GM19351 (cell line): Measurements from ENCODE around the gene COMMD8.
"Not testable (repeated sequence)": the region's sequence is repeated elsewhere in the genome, so short reads cannot be mapped to it uniquely, and the experiment has no call there.

Experiments used
- ATAC-seq: cut with Tn5 transposase; IDR thresholded peaks from one replicate; pipeline ENCODE4 v1.9.1; 2021; ENCODE audit warnings: mild to moderate bottlenecking, moderate library complexity; ENCODE audit not compliant: unreplicated experiment

COMMD8 gene

GRCh38 chr4:47463235-47463956 lies at the start of gene COMMD8:
Gene COMMD8, minus strand, starts transcription at chr4:47463702. Its CDS starts 51 bp downstream, at chr4:47463651.
- peak; percentile 79 for ATAC-seq

GRCh38 chr4:47510506-47511143 lies 47.1 kb upstream of the COMMD8 start:
- peak; percentile 98 for ATAC-seq

GRCh38 chr4:47505666-47506065 lies 42.2 kb upstream of the COMMD8 start:
- ATAC-seq, result no peak

- no peak for ATAC-seq
Measured at GRCh38 chr4:47505147-47505546, 41.6 kb upstream of the COMMD8 start.

GRCh38 chr4:47500776-47501175 lies 37.3 kb upstream of the COMMD8 start:
- no peak for ATAC-seq

GRCh38 chr4:47499700-47500099 lies 36.2 kb upstream of the COMMD8 start:
- ATAC-seq, result peak; percentile 49

GRCh38 chr4:47498899-47499298 lies 35.4 kb upstream of the COMMD8 start:
- peak; percentile 56 for ATAC-seq

GRCh38 chr4:47494124-47494430 lies 30.6 kb upstream of the COMMD8 start:
- no peak for ATAC-seq

GRCh38 chr4:47493238-47494123 lies 30.0 kb upstream of the COMMD8 start:
- peak; percentile 43 for ATAC-seq

- ATAC-seq, result peak; percentile 81
Measured at GRCh38 chr4:47490550-47490949, 27.0 kb upstream of the COMMD8 start.

- no peak for ATAC-seq
Measured at GRCh38 chr4:47488706-47489105, 25.2 kb upstream of the COMMD8 start.

GRCh38 chr4:47486727-47487126 lies 23.2 kb upstream of the COMMD8 start:
- ATAC-seq, result not testable (repeated sequence)

GRCh38 chr4:47486231-47486673 lies 22.8 kb upstream of the COMMD8 start:
- ATAC-seq, result no peak

GRCh38 chr4:47485768-47486167 lies 22.3 kb upstream of the COMMD8 start:
- ATAC-seq, result no peak

- peak; percentile 96 for ATAC-seq
Measured at GRCh38 chr4:47485047-47485692, 21.7 kb upstream of the COMMD8 start, which contains the start of gene ATP10D. Gene ATP10D, plus strand, starts transcription at chr4:47485275. Its CDS starts 27,266 bp downstream, at chr4:47512541.

- ATAC-seq, result no peak
Measured at GRCh38 chr4:47484168-47484567, 20.7 kb upstream of the COMMD8 start.

- ATAC-seq, result no peak
Measured at GRCh38 chr4:47483745-47484144, 20.2 kb upstream of the COMMD8 start.

- no peak for ATAC-seq
Measured at GRCh38 chr4:47482326-47482725, 18.8 kb upstream of the COMMD8 start.

GRCh38 chr4:47478804-47479203 lies 15.3 kb upstream of the COMMD8 start:
- ATAC-seq, result no peak

GRCh38 chr4:47475411-47475810 lies 11.9 kb upstream of the COMMD8 start:
- ATAC-seq, result no peak

GRCh38 chr4:47474799-47475198 lies 11.3 kb upstream of the COMMD8 start:
- no peak for ATAC-seq
